HG02852 (cell line): ENCODE data around the gene HAUS7.

Experiments
- ATAC-seq: cut with Tn5 transposase; IDR thresholded peaks from one replicate; pipeline ENCODE4 v1.9.1; 2021; ENCODE audit warnings: mild to moderate bottlenecking, moderate library complexity; ENCODE audit not compliant: unreplicated experiment

The HAUS7 gene

DNA sequence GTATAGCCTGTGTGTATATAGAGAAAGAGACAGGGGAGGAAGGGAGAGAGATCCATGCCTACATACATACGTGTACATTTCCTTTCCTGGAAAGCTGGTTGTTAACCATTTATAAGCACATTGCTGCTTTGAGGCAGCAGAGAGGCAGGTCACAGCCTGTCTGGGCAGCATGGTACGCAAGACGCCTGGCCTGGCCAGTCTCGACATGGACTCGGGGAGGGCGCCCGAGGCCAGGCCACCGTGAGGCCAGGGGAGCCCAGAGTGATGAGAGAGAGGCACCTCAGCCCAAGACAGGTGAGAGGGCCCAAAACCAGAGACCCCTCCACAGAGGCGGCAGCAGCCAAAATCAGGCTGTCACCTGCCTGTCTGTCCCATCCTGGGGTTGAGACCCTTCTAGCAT is 28.4 kb downstream of the HAUS7 start:
- no peak for ATAC-seq

DNA sequence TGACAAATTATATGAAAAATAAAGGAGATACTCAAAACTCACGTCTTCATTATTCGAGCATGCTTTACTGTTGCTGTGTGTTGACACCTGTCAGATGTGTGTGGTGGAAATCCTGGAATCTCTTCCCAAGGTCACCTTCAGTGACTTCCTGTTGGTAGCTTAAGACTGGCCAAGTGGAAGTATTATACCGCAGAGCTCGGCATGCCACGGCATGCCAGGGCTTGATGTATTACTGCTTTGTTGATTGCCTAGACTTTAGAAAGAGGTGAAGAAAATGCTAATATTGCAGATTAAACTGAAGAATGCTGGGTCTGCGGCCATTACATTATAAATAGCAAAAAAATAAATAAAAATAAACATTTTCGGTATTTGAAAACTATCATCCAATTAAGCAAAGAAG is 29.1 kb downstream of the HAUS7 start:
- no peak for ATAC-seq

DNA sequence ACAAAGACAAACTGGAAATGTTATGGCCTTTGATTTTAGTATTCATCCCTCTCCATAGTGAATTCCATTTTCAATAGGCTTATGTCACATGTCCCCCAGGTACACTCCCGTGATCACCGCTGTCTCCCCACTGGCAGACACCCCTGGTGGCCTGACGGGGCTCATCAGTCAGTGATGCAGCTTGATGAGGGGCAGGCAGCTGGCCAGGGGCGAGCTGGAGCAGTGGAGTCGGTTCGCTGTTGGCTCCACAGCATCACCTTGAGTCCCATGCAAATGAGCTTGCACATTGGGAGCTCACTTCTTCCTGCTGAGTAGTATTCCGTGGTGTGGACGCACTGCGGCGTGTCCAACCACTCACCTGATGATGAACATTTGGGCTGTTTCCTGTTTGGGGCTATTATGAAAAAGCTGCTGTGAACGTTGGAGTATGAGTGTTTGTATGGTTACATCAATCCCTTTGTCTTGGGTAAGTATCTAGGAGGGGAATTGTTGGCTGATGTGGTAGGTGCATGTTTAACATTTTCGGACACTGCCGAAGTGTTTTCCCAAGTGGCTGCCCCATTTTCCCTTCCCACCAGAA is 29.7 kb downstream of the HAUS7 start:
- ATAC-seq, result no peak

DNA sequence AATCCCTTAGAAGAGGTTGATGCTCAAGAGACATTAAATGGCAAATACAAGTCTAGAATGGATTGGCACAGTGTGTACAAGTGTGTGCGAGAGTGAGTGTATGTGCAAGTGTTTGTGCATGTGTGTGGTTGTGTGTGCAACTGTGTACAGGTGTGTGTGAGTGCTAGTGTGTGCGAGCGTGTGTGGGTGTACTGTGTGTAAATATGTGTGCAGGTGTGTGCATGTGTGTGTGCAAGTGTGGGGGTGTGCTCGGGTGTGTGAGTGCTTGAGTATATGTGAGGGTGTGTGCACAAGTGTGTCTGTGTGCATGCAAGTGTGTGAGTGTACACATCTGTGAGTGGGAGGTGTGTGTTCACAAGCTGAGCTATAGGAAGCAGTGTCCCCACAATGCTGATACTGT is 30.4 kb downstream of the HAUS7 start:
- no peak for ATAC-seq

DNA sequence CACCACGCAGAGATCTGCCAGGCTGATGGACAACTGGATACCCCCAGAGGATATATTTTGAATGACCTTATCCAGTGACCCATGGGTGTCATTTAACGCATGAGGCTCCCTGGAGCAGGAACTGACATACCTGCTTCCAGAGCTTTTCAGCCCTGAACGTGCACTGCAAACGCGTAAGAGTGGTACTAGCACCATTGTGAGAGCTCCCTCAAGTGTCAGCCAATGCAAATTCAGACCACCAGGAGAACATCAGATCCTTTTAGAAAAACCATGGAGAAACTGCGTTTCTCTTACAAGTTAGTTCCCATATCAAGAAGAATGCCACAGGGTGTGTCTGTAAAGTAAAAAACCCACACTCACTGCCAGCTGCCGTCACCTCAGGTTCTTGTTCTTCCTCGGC is 31.8 kb downstream of the HAUS7 start:
- ATAC-seq, result no peak

DNA sequence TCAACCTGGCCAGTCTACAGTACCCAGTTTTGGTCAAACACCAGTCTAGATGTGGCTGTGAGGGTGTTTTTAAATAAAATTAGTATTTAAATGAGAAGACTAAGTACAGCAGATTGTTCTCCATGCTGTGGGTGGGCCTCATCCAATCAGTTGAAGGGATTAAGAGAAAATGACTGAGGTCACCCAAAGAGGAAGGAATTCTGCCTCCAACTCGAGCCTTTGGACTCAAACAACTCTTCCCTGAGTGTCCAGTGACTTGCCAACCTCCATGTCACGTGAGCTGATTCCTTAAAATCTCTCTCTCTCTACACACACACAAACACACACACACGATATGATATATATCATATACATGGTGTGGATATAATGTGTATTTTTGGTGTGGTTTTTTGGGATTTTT is 34.5 kb downstream of the HAUS7 start:
- no peak for ATAC-seq

DNA sequence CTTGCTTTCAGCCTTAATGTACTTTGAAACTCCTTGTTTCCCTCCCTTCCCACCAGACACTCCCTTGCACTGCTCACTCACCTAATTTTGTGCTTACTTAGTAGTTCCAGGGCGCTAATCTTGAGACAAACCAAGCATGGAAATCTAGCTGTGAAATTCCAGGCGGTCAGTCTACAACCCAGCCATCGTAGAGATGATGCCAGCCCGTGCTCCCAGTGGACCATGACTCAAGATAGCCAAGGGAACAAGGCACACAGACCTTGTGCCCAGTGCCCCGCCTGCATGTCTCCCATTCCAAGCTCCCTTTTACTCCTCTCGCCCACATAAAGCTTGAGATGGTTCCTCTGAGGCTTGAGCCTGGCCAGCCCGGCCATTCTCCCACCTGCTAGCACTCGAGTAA is 35.6 kb downstream of the HAUS7 start:
- no peak for ATAC-seq

DNA sequence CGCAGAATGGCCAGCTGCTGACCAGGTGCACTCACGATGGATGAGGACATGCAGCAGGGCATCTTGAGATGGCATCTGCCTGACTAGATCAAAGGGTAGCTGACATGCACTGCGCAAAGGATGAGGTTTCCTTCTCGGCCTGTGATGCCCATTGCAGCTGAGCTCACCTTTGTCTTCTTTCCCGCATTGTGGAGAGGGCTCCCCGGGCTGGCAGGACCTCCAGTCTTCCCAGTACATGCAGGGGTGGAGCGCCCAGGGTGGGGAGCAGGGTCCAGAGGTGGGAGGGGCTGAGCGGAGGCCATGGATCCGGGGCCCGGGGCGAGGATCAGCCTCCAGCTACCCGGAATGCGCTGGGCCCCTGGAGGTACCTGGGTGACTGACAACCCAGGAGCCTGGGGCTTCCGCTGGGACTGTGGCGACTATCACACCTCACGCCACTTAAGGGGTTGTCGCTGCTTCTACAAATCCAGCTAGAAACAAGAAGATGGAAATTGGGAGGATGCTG is 36.5 kb downstream of the HAUS7 start:
- ATAC-seq, result no peak

DNA sequence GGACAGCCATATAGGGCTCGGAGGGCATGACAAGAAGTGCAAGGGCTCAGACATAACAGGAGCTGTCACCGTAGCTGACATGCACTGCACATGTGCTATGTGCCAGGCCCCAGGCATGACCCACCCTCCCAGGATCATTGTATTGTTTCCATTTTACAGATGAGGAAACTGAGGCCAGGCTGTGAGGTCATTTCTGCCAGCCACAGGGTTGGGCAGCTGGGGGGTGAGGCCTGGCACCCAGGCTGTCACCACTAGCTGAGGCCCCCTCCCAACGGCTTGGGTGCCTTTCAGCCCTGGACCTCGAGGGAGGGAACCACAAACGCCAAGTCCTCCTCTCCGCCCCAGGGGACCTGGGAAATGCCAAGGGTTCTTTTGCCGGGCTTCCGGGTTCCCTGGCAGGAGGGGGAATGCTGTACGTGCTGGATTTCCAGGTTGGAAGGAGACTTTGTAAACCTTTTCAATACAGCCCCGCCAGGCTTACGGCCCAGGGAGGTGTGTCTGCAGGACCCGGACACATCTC is 37.2 kb downstream of the HAUS7 start:
- no peak for ATAC-seq

DNA sequence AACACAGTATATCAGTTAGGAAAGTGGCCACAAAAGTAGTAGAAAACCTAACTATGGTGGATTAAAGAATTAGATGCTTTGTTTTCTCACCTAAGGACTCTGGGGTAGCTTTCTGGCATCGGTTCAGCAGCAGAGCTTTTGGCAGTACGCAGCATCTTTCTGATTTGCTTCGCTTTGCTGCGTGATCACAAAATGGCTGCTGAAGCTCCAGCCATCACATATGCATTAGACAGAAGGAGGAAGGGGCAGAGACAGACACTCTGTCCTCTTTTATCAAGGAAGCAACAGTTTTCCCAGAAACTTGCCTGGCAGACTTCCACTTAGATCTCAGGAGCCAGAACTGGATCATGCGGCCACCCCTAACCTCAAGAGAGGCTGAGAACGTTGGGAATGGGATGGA is 39.6 kb downstream of the HAUS7 start:
- no peak for ATAC-seq

DNA sequence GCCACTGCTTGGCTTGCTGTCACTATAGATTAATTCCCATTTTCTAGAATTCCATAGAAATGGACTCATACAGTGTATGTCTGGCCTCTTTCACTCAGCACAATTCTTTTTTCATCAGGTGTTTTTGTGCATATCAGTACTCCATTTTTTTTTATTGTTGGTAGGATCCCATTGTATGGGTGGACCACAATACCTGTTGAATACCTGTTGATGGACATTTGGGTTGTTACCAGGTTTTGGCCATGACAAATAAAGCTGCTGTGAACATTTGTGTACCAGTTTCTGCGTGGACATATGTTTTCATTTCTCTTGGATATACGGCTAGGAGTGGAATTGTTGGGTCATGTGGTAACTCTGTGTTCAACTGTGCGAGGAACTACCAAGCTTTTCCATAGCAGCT is 44.2 kb downstream of the HAUS7 start:
- ATAC-seq, result no peak

DNA sequence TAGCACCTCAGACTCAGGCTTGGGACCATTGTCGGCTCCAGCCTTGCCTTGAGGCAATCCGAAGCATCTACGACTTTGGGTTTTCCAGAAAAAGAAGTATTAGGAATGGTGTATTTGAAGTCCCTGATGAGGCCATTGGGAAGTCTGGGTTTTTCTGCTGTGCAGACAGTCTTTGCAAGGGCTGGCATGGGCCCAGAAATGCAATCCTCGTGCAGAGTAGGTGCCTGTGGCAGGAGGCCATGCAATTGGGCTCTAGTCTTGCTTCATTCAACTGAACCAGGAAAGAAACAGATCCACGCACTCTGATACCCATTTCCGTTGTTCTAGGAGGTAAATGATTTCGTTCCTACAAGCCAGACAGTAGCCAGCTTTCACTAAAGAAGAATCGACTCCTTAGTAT is 46.7 kb downstream of the HAUS7 start:
- no peak for ATAC-seq

DNA sequence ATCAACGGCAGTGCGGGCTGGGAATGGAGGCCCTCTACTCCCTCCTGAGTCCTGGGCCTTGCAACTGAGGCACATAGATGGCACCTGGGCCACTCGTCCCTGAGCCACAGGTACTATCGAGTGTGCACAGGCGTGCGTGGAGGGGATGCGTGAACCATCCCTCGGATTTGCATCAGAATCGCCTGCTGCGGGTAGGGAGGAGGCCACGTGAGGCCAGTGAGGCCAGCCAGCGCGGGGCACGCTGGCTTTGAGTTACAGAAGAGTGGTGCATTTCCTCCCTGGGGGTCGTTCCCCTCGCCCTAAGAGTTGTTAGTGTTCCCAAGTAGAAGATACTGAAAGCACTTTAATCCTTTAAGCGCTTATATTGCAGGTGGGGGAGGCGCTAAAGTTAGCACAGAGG is 48.5 kb downstream of the HAUS7 start:
- ATAC-seq, result no peak

DNA sequence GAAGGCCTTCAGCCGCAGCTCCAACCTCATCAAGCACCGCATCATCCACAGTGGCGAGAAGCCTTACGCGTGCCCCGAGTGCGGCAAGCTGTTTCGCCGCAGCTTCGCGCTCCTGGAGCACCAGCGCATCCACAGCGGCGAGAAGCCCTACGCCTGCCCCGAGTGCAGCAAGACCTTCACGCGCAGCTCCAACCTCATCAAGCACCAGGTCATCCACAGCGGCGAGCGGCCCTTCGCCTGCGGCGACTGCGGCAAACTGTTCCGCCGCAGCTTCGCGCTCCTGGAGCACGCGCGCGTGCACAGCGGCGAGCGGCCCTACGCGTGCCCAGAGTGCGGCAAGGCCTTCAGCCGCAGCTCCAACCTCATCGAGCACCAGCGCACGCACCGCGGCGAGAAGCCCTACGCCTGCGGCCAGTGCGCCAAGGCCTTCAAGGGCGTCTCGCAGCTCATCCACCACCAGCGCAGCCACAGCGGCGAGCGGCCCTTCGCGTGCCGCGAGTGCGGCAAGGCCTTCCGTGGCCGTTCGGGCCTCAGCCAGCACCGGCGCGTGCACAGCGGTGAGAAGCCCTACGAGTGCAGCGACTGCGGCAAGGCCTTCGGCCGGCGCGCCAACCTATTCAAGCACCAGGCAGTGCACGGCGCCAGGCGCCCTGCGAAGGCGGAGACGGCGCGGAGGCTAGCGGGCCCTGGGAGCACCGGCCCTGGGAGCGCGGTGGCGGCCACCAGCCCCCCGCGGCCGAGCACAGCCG is 49.4 kb downstream of the HAUS7 start:
- ATAC-seq, result no peak

DNA sequence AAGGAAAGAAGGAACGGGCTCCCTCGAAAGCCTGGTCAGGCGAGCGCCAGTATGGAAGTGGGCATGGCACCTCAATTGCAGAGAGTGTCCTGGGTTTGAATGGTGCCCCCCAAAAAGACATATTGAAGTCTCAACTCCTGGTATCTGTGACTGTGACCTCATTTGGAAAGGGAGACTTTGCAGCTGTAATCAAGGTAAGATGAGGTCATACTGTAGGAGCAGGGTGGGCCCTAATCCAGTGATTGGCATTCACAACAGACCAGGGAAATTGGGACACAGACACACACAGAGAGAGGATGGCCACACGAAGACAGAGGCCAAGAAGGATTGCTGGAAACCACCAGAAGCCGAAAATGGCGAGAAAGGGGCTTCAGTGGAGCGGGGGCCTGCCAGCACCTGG is 52.7 kb downstream of the HAUS7 start:
- no peak for ATAC-seq

DNA sequence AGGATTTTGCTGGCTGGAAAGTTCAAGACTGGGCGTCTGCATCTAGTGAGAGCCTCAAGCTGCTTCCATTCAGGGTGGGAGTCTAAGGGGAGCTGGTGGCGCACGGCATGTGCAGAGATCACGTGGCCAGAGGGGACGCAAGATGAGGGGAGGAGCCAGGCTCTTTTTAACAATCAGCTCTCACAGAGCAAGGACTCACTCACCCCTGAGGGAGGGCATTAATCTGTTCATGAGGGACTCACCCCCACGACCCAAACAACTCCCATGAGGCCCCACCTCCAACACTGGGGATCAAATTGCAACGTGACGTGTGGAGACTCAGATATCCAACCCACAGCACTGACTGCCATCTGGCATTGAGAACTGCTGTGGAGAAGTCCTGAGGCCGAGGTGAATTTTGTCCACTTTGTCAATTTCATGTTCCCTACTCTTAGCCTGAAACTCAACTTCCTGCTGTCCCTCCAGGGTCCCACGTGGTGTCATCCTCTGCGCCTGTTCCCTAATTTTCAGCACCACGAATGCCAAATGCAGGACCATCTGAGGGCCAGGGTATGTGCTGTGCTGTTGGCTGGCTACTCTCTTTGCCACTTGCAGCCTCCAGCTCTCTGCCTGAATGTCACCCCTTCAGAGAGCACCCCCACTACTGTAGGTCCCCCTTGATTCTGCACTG is 53.5 kb downstream of the HAUS7 start:
- no peak for ATAC-seq

DNA sequence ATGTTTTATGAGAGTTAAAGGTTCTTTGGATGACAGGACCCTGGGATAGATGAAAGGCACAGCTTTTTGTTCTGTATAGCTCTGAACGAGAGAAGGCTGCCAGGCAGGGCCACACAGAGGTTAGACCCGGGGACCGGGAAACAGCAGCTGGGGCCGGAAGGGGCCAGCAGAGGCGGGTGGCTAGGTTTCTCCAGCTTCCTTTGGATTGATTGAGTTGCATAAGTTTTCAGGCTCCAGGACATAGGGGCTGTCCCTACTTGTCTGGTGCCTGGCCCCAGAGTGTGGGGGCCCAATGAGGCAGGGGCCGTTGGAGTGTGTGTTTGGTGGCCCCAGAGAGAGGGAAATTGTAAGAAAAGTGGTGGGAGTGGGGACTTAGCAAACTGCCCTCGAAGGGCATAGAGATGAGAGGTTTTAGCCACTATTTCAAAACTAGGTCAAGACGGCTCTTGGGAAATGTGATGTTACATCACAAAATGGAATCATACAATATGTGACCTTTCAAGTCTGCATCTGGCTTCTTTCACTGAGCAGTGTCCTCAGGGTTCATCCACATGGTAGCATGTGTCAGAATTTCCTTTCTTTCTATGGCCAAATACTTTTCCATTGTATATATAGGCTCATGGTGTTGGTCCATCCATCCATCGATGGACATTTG is 55.4 kb downstream of the HAUS7 start:
- ATAC-seq, result no peak

DNA sequence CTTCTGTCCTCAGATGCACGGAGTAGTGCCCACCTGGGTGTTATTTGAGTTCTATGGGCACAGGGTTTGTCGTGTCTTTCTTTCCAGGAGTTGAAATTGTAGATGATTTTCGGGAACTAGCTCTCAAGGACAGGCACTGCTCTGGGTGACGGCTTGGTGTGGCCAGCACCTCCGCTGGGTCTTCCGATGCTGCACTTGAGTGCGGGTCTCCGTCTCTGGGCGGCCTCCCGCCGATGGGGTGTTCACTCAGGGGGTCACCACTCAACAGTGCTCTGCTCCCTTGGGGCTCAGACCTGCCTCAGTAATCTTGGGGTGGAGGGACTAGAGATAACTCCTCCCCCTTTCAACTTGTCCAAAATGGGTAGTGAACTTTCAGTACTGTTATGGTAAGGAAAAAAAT is 56.6 kb downstream of the HAUS7 start:
- no peak for ATAC-seq

DNA sequence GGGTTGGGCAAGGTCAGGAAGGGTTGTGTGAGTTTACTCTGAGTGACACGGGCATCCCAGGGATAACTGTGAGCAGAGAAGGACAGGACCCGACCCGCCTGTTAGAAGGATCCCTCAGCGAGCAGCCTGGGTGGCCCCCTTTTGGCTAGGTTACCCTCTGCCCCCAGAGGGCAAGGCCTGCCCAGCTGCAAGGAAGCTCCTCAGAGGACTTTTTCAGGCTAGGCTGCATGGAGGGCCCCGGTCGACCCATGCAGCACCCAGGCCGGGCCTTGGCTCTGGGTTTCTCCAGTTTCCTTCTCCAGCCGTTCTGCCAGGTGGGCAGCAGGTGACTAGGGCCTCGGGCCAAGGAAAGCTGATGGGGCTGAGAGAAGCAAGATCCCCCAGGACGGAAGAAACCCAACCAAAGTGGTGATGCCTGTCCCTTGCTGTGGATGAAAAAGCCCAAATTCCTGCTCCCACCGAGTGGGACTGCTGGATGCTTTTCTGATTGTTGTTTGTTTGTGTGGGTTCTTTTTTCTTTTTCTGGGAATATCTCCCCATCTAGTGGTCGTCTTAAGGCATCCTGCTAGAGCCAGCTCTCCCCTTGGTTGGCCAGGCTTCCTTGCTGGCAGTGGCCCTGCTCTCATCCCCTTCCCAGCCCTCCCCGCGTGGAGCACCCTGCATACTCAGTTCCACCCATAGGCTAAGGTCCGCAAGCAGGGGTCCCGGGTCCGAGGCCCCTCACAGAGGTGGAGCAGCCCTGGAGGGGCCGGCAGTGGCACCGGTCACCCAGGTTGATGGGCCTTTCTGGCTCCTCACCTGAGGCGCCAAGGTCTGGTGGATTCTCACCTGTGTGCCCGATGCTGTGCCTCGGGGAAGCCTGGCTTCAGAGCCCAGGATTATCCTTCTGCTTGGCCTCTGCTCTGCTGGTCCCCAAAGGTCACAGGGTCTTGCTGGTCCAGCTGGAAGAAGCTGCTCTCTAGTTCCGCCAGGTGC is 57.3 kb downstream of the HAUS7 start:
- ATAC-seq, result no peak

DNA sequence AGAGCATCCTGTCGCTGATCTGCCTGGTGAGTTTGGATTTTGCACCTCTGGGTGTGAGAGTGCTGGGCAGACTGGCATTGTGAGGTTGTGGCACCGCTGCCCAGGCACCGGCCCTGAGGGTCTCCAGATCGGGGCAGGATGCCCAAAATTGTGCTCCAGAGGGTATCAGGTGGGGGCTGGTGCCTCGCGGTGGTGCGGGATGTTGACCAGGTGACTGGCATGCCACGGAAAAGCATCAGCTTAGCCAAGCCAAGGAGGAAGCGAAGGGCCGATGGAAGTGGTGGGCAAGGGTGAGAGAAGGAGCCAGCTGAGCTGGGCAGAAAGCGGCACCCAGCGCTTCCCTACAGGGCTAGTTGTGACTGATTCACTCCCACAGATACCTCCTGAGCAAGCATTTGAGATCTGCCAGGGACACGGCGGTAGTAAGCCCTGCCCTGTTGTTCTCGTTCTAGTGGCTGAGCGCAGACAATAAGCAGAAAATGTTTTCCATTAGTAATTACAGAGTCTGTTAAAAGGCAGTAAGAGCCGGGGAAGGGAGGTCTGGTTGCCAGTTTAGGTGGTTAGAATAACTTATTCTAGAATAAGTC is 58.3 kb downstream of the HAUS7 start:
- no peak for ATAC-seq
